Stimulated activated naive CD8-positive, alpha-beta T cell treated with anti-CD3 and anti-CD28 coated beads, Interleukin-15, Interleukin-2, amounts not matched to agents 100 ng/mL and 50 ng/mL, for 24 hours (primary cell): ENCODE data around the gene TBC1D17.

Experiments used
- H3K27ac Mint-ChIP-seq: one replicate; pipeline ENCODE4 v1.8.0; 2021; ENCODE audit warnings: mild to moderate bottlenecking, mixed read lengths
- H3K27me3 Mint-ChIP-seq: one replicate; pipeline ENCODE4 v1.8.0; 2021; ENCODE audit warnings: mixed read lengths
- H3K36me3 Mint-ChIP-seq: one replicate; pipeline ENCODE4 v1.8.0; 2021; ENCODE audit warnings: low read depth, mixed read lengths
- H3K4me1 Mint-ChIP-seq: one replicate; pipeline ENCODE4 v1.8.0; 2021; ENCODE audit warnings: low read depth, mixed read lengths
- H3K4me3 Mint-ChIP-seq: one replicate; pipeline ENCODE4 v1.8.0; 2021; ENCODE audit warnings: mild to moderate bottlenecking, mixed read lengths
- H3K9me3 Mint-ChIP-seq: one replicate; pipeline ENCODE4 v1.8.0; 2021; ENCODE audit warnings: mixed read lengths

The TBC1D17 gene

DNA sequence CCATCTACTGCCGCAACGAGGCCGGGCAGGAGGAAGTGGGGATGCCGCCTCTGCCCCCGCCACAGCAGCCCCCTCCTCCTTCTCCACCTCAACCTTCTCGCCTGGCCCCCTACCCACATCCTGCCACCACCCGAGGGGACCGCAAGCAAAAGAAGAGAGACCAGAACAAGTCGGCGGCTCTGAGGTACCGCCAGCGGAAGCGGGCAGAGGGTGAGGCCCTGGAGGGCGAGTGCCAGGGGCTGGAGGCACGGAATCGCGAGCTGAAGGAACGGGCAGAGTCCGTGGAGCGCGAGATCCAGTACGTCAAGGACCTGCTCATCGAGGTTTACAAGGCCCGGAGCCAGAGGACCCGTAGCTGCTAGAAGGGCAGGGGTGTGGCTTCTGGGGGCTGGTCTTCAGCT, 55.2 kb downstream of the TBC1D17 start:
- Mint-ChIP-seq H3K27me3 (no peaks in the 10 kb centered on the region), H3K36me3 (peaks cover 41% of the 10 kb centered on the region), H3K9me3 (peaks cover 4% of the 10 kb centered on the region), H3K4me3 (peak overlapping the region; percentile 13), H3K4me1 (peaks cover 56% of the 10 kb centered on the region), H3K27ac (no peak overlapping the region)

DNA sequence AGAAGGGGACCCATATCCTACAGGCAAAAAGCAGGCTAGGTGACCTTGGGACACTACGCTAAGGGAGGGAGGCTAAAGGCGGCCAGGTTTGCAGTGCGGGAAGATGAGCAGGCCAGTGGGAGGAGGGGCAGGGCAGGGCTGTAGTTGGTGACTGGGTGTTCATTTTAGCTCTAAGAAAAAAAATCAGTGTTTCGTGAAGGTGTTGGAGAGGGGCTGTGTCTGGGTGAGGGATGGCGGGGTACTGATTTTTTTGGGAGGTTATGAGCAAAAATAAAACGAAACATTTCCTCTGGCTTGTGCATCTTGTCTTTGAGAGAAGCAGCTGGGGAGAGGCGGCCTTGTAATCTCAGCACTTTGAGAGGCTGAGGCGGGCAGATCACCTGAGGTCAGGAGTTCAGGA, 56.1 kb downstream of the TBC1D17 start:
- Mint-ChIP-seq H3K4me1 (peaks cover 49% of the 10 kb centered on the region), H3K4me3 (no peak overlapping the region), H3K27ac (no peak overlapping the region), H3K9me3 (peaks cover 4% of the 10 kb centered on the region), H3K27me3 (no peaks in the 10 kb centered on the region), H3K36me3 (peaks cover 33% of the 10 kb centered on the region)

DNA sequence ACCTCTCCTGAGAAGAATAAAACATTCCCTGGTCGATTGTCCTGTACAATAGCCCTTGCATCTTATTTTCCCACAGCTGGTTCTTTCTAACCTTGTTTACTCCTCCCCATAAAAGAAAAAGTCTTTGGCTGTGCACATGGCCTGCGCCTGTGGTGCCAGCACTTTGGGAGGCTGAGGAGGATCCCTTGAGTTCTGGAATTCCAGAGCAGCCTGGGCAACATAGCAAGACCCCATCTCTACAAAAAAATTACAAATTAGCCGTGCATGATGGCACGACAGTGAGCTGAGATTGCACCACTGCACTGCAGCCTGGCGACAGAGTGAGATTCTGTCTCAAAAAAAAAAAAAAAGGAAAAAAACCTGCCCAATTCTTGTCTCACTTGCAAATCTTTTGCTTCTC, 59.0 kb downstream of the TBC1D17 start:
- Mint-ChIP-seq H3K36me3 (peaks cover 12% of the 10 kb centered on the region), H3K9me3 (peaks cover 4% of the 10 kb centered on the region), H3K4me1 (peaks cover 24% of the 10 kb centered on the region), H3K27me3 (no peaks in the 10 kb centered on the region), H3K4me3 (no peak overlapping the region), H3K27ac (no peak overlapping the region)

DNA sequence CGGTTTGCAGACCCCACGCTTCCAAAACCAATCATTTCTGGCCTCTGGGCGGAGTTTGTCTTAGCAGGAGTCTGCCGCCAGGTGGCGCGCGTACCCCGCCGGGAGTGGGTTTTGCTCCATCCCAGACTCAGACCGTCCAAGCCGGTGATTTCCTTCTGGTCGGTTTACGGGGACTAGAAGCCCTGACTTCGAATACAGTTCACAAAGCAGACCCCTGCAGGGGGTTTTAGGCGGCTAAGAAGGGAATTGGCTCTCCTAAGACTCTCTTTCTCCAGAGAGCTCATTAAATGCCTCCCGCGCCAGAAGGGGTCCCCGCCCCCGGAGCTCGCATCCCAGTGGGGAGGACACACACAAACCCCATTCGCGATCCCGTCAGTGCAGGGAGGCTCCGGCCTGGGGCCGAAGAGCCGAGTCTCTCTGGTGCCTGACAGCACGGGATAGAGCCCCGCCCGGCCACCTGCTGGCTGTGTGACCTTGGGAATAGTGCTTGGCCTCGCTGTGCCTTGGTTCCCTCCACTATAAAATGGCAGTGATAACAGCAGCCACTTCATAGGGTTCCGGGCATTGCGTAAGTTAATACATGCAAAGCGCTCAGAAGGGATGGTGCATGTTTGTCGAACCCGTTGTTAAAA, 60.4 kb downstream of the TBC1D17 start:
- Mint-ChIP-seq H3K4me3 (no peak overlapping the region), H3K36me3 (peaks cover 5% of the 10 kb centered on the region), H3K27me3 (peaks cover 5% of the 10 kb centered on the region), H3K4me1 (peaks cover 13% of the 10 kb centered on the region), H3K27ac (no peak overlapping the region), H3K9me3 (no peaks in the 10 kb centered on the region)
